ENCODE measurements around the gene PHYHIPL.
A peak's percentile ranks its signal among the peaks of the same experiment; 100 is the strongest.

- TF ChIP-seq RAD21 (IDR thresholded peaks at IDR 0.05) (no peak), MAX (IDR thresholded peaks at IDR 0.05) (no peak), CTCF (IDR thresholded peaks at IDR 0.05; ENCODE audit: low read depth, low read length, missing input control) (no peak), TAF1 (conservative IDR thresholded peaks at IDR 0.05) (no peak), NR2F2 (IDR thresholded peaks at IDR 0.05) (peak; percentile 10), JUND (IDR thresholded peaks at IDR 0.05) (no peak), SP1 (IDR thresholded peaks at IDR 0.05) (peak; percentile 26), GABPA (IDR thresholded peaks at IDR 0.05 in 1 of 2, conservative IDR thresholded peaks at IDR 0.05 in 1 of 2) (no peak), ZBTB33 (IDR thresholded peaks at IDR 0.05) (no peak), ATF3 (IDR thresholded peaks at IDR 0.05) (no peak), REST (IDR thresholded peaks at IDR 0.05) (no peak), EGR1 (IDR thresholded peaks at IDR 0.05; ENCODE audit: low read depth in 2 of 2) (no peak)
Observed at GRCh38 chr10:59135275-59135674, 41.2 kb upstream of the PHYHIPL start.
